H1 (cell line): ENCODE results near the gene PLA2G1B.

Experiments
- ATF3 ChIP-seq: IDR thresholded peaks from 2 replicates; pipeline ENCODE4 v1.6.1; 2011; ENCODE audit warnings: low read depth, mild to moderate bottlenecking, low read length; ENCODE audit not compliant: insufficient read depth
- CEBPB ChIP-seq: IDR thresholded peaks from 2 replicates; pipeline ENCODE4 v1.6.1; 2012; ENCODE audit warnings: low read depth, low read length
- CTCF ChIP-seq, 3 experiments: IDR thresholded peaks; 1 replicate in 2 of 3; 2 replicates in 1 of 3; pipeline versions ENCODE4 v1.5.1 to v1.6.1; 2011; ENCODE audit warnings: low read length in 3 of 3, mild to moderate bottlenecking in 3 of 3, inconsistent platforms in 2 of 3, low read depth in 1 of 3, moderate library complexity in 1 of 3; ENCODE audit not compliant: insufficient read depth in 1 of 3; ENCODE audit errors: control extremely low read depth in 1 of 3
- EP300 ChIP-seq, 2 experiments: IDR thresholded peaks; 1 replicate in 1 of 2; 2 replicates in 1 of 2; pipeline ENCODE4 v1.6.1; 2011 to 2012; ENCODE audit warnings: low read depth in 2 of 2, low read length in 2 of 2, mild to moderate bottlenecking in 2 of 2, borderline replicate concordance in 1 of 2, inconsistent platforms in 1 of 2, moderate library complexity in 1 of 2
- MAFK ChIP-seq: IDR thresholded peaks from 2 replicates; pipeline ENCODE4 v1.6.1; 2012; ENCODE audit warnings: low read depth, mild to moderate bottlenecking, improper control_type of control experiment, low read length
- NRF1 ChIP-seq: IDR thresholded peaks from 2 replicates; pipeline ENCODE4 v1.6.1; 2011; ENCODE audit warnings: mild to moderate bottlenecking, low read depth, low read length, improper control_type of control experiment
- PHF8 ChIP-seq: fragments of 200-600 bp; sonication (generic); conservative IDR thresholded peaks from 2 replicates; pipeline ENCODE4 v1.7.1; 2012; ENCODE audit warnings: low read depth, mild to moderate bottlenecking, inconsistent platforms, low read length, moderate library complexity
- POLR2A ChIP-seq, 2 experiments: IDR thresholded peaks; 1 replicate in 1 of 2; 2 replicates in 1 of 2; pipeline ENCODE4 v1.6.1; 2011; ENCODE audit warnings: low read depth in 2 of 2, low read length in 2 of 2, mild to moderate bottlenecking in 2 of 2; ENCODE audit errors: control extremely low read depth in 1 of 2
- SP1 ChIP-seq: IDR thresholded peaks from 2 replicates; pipeline ENCODE4 v1.6.1; 2011; ENCODE audit warnings: low read depth, low read length
- SP4 ChIP-seq: IDR thresholded peaks from 2 replicates; pipeline ENCODE4 v1.6.1; 2012; ENCODE audit warnings: low read length, inconsistent platforms
- SUZ12 ChIP-seq: fragments of 200-600 bp; sonication (generic); IDR thresholded peaks from 2 replicates; pipeline ENCODE4 v1.6.1; 2012; ENCODE audit warnings: mild to moderate bottlenecking, inconsistent platforms, low read length, moderate library complexity, mixed read lengths
- USF2 ChIP-seq: IDR thresholded peaks from 2 replicates; pipeline ENCODE4 v1.6.1; 2011; ENCODE audit warnings: low read length, improper control_type of control experiment

GRCh38 chr12:120331390-120331789 is 3.8 kb upstream of the PLA2G1B start:
- TF ChIP-seq CEBPB (no peak), PHF8 (no peak), SP4 (no peak), USF2 (no peak), CTCF (IDR thresholded peaks at IDR 0.05; ENCODE audit: control extremely low read depth in 1 of 3, insufficient read depth in 1 of 3, low read depth in 1 of 3, low read length in 3 of 3) (no peak), EP300 (IDR thresholded peaks at IDR 0.05; ENCODE audit: borderline replicate concordance in 1 of 2, low read depth in 2 of 2, low read length in 2 of 2) (no peak), ATF3 (no peak), POLR2A (IDR thresholded peaks at IDR 0.05; ENCODE audit: control extremely low read depth in 1 of 2, low read depth in 2 of 2, low read length in 2 of 2) (no peak), NRF1 (no peak), SUZ12 (no peak), MAFK (no peak), SP1 (no peak)
